GM18511 (cell line): Measurements from ENCODE around the gene PTBP1.
"Not testable (repeated sequence)": the region's sequence is repeated elsewhere in the genome, so short reads cannot be mapped to it uniquely, and the experiment has no call there.

Experiments used
- ATAC-seq: cut with Tn5 transposase; IDR thresholded peaks from one replicate; pipeline ENCODE4 v1.9.1; 2021; ENCODE audit warnings: mild to moderate bottlenecking, moderate library complexity; ENCODE audit not compliant: unreplicated experiment

The PTBP1 gene

GRCh38 chr19:824885-825284 lies 27.6 kb downstream of the PTBP1 start:
- ATAC-seq, result no peak

- ATAC-seq, result no peak
These were observed 28.8 kb downstream of the PTBP1 start for GRCh38 chr19:825897-826644.

GRCh38 chr19:827314-827709 lies 30.1 kb downstream of the PTBP1 start:
- ATAC-seq, result no peak

- no peak for ATAC-seq
These were observed 30.6 kb downstream of the PTBP1 start, which contains the start of gene AZU1 for GRCh38 chr19:827710-828321. TSS of gene AZU1 (plus strand) at chr19:827837. CDS start at chr19:827847, 10 bp downstream.

GRCh38 chr19:829129-829758 lies 32.0 kb downstream of the PTBP1 start:
- no peak for ATAC-seq

GRCh38 chr19:831407-832369 lies 34.4 kb downstream of the PTBP1 start:
- no peak for ATAC-seq

GRCh38 chr19:834216-834615 lies 37.0 kb downstream of the PTBP1 start:
- no peak for ATAC-seq

- no peak for ATAC-seq
These were observed 38.1 kb downstream of the PTBP1 start for GRCh38 chr19:835210-835810.

GRCh38 chr19:840519-841206 lies 43.4 kb downstream of the PTBP1 start, which contains the start of gene PRTN3:
TSS of gene PRTN3 (plus strand) at chr19:840999. CDS start at chr19:841009, 10 bp downstream.
- no peak for ATAC-seq

- ATAC-seq, result not testable (repeated sequence)
These were observed 45.5 kb downstream of the PTBP1 start for GRCh38 chr19:842802-843179.

GRCh38 chr19:843180-843835 lies 46.1 kb downstream of the PTBP1 start:
- no peak for ATAC-seq

GRCh38 chr19:843836-844545 lies 46.7 kb downstream of the PTBP1 start:
- ATAC-seq, result no peak

- no peak for ATAC-seq
These were observed 47.3 kb downstream of the PTBP1 start for GRCh38 chr19:844546-844971.

- ATAC-seq, result no peak
These were observed 48.7 kb downstream of the PTBP1 start for GRCh38 chr19:845707-846521.

GRCh38 chr19:848386-848921 lies 51.2 kb downstream of the PTBP1 start:
- ATAC-seq, result no peak

- ATAC-seq, result not testable (repeated sequence)
These were observed 51.9 kb downstream of the PTBP1 start for GRCh38 chr19:849195-849594.

- no peak for ATAC-seq
These were observed 53.1 kb downstream of the PTBP1 start for GRCh38 chr19:850221-850978.
